ENCODE measurements around the gene ERBB2. TPM values are rescaled to one million over a fixed set of nuclear protein-coding genes. Genes with fewer than 3 reads are reported as not detected.

The ERBB2 gene
- total and polyA plus RNA-seq, 2 of the 4 experiments (the other 2 are of a cell fraction), result 28.7 to 33.3 TPM

DNA sequence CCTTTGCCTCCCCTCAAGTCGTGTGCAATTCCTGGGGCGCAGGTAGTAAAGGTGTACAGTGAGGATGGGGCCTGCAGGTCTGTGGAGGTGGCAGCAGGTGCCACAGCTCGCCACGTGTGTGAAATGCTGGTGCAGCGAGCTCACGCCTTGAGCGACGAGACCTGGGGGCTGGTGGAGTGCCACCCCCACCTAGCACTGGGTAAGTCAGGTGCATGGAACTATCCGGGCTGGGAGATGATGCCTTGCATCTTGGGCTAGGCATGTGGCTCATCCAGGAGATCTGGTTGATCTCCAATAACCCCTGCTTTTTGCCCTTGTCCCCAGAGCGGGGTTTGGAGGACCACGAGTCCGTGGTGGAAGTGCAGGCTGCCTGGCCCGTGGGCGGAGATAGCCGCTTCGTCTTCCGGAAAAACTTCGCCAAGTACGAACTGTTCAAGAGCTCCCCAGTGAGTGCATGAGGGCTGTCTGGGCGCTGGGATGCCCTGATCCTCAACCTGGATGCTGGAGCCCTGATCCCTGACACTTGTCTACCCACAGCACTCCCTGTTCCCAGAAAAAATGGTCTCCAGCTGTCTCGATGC is 43.1 kb downstream of the ERBB2 start:
- BruUV-seq (replicated peaks), result no TSS peak
- Histone ChIP-seq H3K14ac (replicated peaks; ENCODE audit: low read depth, low read length) (no peak overlapping the region), H3K23ac (ENCODE audit: low read depth, low read length) (no peak overlapping the region), H3K79me1 (ENCODE audit: low read depth in 1 of 2, low read length in 2 of 2) (no peaks in the 10 kb centered on the region), H4K20me1 (ENCODE audit: insufficient read depth, low read length) (no peaks in the 10 kb centered on the region), H4K8ac (ENCODE audit: low read depth in 2 of 2, low read length in 2 of 2) (no peak overlapping the region), H3K4me2 (ENCODE audit: low read depth, low read length) (no peak overlapping the region), H2AK5ac (ENCODE audit: low read depth, low read length) (no peak overlapping the region), H2AK9ac (replicated peaks; ENCODE audit: low read depth, low read length, poor library complexity) (peak overlapping the region; percentile 55), H2AFZ (replicated peaks; ENCODE audit: low read length, poor library complexity) (no peak overlapping the region), H4K5ac (ENCODE audit: low read depth, low read length) (no peak overlapping the region), H3K4me1 (ENCODE audit: control insufficient read depth, insufficient read depth, low read length) (peaks cover 16% of the 10 kb centered on the region; the same call in 1 of the 2 replicates), H3K9ac (ENCODE audit: low read depth, low read length) (no peak overlapping the region), H2BK15ac (ENCODE audit: low read depth, low read length) (no peak overlapping the region), H3K27me3 (ENCODE audit: control insufficient read depth, insufficient read depth, low read length) (peaks cover 43% of the 10 kb centered on the region), H3K9me3 (ENCODE audit: control insufficient read depth, insufficient read depth, low read length) (no peaks in the 10 kb centered on the region), H4K91ac (ENCODE audit: insufficient read depth, low read depth, low read length) (no peak overlapping the region), H3K4me3 (ENCODE audit: insufficient read depth, low read depth, low read length) (no peak overlapping the region), H2BK5ac (ENCODE audit: low read depth, low read length, poor library complexity, severe bottlenecking) (no peak overlapping the region), H2BK120ac (ENCODE audit: low read depth, low read length) (no peak overlapping the region), H3K4ac (ENCODE audit: low read depth, low read length) (no peak overlapping the region), H3K56ac (ENCODE audit: extremely low read depth, insufficient read depth, low read length) (no peak overlapping the region), H3K18ac (ENCODE audit: low read depth, low read length) (no peak overlapping the region), H2BK20ac (ENCODE audit: low read depth, low read length) (no peak overlapping the region), H3K9me1 (ENCODE audit: insufficient read depth, low read length) (0 out of 2 replicates have a peak, but pooled peaks cover 6% of the 10 kb centered on the region), H3K27ac (ENCODE audit: insufficient read depth, low read length) (no peak overlapping the region), H3K36me3 (ENCODE audit: control insufficient read depth, insufficient read depth, low read length) (no peaks in the 10 kb centered on the region)
- ATAC-seq (ENCODE audit: low read depth) (no peak), DNase-seq (no peak)
- ChIA-PET CTCF (no interaction called here), POLR2A (ENCODE audit: unreplicated experiment) (no interaction called here)
- 78% methylated on average over 1 of the region's 21 CpGs; no CpG with 5 or more reads in 1 of the 2 experiments for WGBS, 2 experiments (ENCODE audit: extremely low coverage in 2 of 2, insufficient read length in 1 of 2)
- intact Hi-C loops (cut with micrococcal nuclease) (no loop called here), dilution Hi-C loops (cut with HindIII; ENCODE audit: low sequenced_read_pairs, unreplicated experiment) (no loop called here), in situ Hi-C loops (cut with MboI; ENCODE audit: low sequenced_read_pairs) (no loop called here)
- TF ChIP-seq MXI1 (IDR thresholded peaks at IDR 0.05; ENCODE audit: borderline replicate concordance, low read depth, low read length) (no peak), MAZ (IDR thresholded peaks at IDR 0.05; ENCODE audit: borderline replicate concordance, low read depth, low read length) (no peak), FOS (IDR thresholded peaks at IDR 0.05; ENCODE audit: low read depth, low read length) (no peak), POLR2A (IDR thresholded peaks at IDR 0.05; ENCODE audit: low read depth, low read length) (no peak), RFX5 (IDR thresholded peaks at IDR 0.05; ENCODE audit: low read depth, low read length) (no peak), NFE2L2 (IDR thresholded peaks at IDR 0.05; ENCODE audit: low read depth, low read length) (no peak), BHLHE40 (IDR thresholded peaks at IDR 0.05; ENCODE audit: low read depth, low read length) (no peak), CHD1 (IDR thresholded peaks at IDR 0.05; ENCODE audit: low read depth, low read length) (no peak), RCOR1 (IDR thresholded peaks at IDR 0.05; ENCODE audit: insufficient replicate concordance, low read length) (no peak)
- TF ChIP-seq, protein P1, sequence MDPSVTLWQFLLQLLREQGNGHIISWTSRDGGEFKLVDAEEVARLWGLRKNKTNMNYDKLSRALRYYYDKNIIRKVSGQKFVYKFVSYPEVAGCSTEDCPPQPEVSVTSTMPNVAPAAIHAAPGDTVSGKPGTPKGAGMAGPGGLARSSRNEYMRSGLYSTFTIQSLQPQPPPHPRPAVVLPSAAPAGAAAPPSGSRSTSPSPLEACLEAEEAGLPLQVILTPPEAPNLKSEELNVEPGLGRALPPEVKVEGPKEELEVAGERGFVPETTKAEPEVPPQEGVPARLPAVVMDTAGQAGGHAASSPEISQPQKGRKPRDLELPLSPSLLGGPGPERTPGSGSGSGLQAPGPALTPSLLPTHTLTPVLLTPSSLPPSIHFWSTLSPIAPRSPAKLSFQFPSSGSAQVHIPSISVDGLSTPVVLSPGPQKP (IDR thresholded peaks at IDR 0.05; ENCODE audit: borderline replicate concordance, low read depth, low read length), result no peak

All from IMR-90 (cell line).